K562 (cell line): ENCODE measurements around the gene C1orf56. TPM values are rescaled to one million over a fixed set of nuclear protein-coding genes. Genes with fewer than 3 reads are reported as not detected.

ENCODE experiments used
- ATF2 ChIP-seq: sonication (generic); formaldehyde crosslinking; IDR thresholded peaks from 2 replicates; pipeline ENCODE4 v1.8.1; 2022; ENCODE audit warnings: missing genetic modification reagents
- JUNB ChIP-seq: fragments of 450-650 bp; formaldehyde crosslinking; conservative IDR thresholded peaks from 2 replicates; pipeline ENCODE4 v1.4.0; 2020; ENCODE audit warnings: mild to moderate bottlenecking
- REST ChIP-seq, 2 experiments: fragments of 450-650 bp; formaldehyde crosslinking in 1 of 2; IDR thresholded peaks; 2 replicates each; pipeline versions ENCODE4 v1.4.0 to v1.6.1; 2014 to 2020; ENCODE audit warnings: mild to moderate bottlenecking in 2 of 2, borderline replicate concordance in 1 of 2, low read depth in 1 of 2
- TRIM28 ChIP-seq: fragments of 450-650 bp; IDR thresholded peaks from 2 replicates; pipeline ENCODE4 v1.6.1; 2017
- polyA plus RNA-seq, 8 experiments: library from polyadenylated mRNA; depleted of rRNA in 4 of 8; stranded (reverse) in 5 of 8; unstranded in 3 of 8; fragments of >200 nt; fragmentation: Nextera tagmentation in 2 of 8; fragmentation: Illumina TruSeq in 1 of 8; extraction: Ambion mirVana in 2 of 8; extraction: Trizol in 1 of 8; gene quantifications; 2 replicates each; pipeline versions ENCODE4 v1.2.1 to v1.2.3, GENCODE V29; 2011 to 2014; ENCODE audit warnings: inconsistent platforms in 1 of 8, missing spikeins in 1 of 8
- total RNA-seq, 7 experiments: library from RNA; depleted of rRNA in 6 of 7; stranded (reverse); fragments of >200 nt in 6 of 7; fragmentation: Illumina TruSeq in 2 of 7; extraction: Trizol in 2 of 7; gene quantifications; 2 replicates each; pipeline versions ENCODE4 v1.2.1 to v1.2.3, GENCODE V29; 2011 to 2021; ENCODE audit warnings: low replicate concordance in 1 of 7
- TF ChIP-seq, protein P1 (sequence below): fragments of 250-450 bp; sonication (Bioruptor Pico); IDR thresholded peaks from 2 replicates; pipeline ENCODE4 v1.6.1; 2021; ENCODE audit warnings: mild to moderate bottlenecking
- TF ChIP-seq, protein P2 (sequence below): sonication (generic); formaldehyde crosslinking; IDR thresholded peaks from 2 replicates; pipeline ENCODE4 v1.8.0; 2022; ENCODE audit warnings: mild to moderate bottlenecking, missing genetic modification reagents

The C1orf56 gene
- total and polyA plus RNA-seq, 9 of the 15 experiments (the other 6 are each of a cell fraction or from before 2014, with no cell fraction given): 0.18 to 15.7 (median 1.1) TPM

GRCh38 chr1:151008244-151009205 lies 39.0 kb upstream of the C1orf56 start, which contains the start of gene PRUNE1 (continued):
- TF ChIP-seq REST (IDR thresholded peaks at IDR 0.05; ENCODE audit: borderline replicate concordance): no peak
- TF ChIP-seq REST (CRISPR knock-in tag; IDR thresholded peaks at IDR 0.05; ENCODE audit: low read depth): peak; percentile 56; the same call in 1 of the 2 replicates
- TF ChIP-seq, protein P1, sequence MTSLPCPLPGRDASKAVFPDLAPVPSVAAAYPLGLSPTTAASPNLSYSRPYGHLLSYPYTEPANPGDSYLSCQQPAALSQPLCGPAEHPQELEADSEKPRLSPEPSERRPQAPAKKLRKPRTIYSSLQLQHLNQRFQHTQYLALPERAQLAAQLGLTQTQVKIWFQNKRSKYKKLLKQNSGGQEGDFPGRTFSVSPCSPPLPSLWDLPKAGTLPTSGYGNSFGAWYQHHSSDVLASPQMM (CRISPR knock-in tag): no peak
- peak; percentile 55; the same call in 1 of the 2 replicates for TF ChIP-seq TRIM28
- TF ChIP-seq, protein P2, sequence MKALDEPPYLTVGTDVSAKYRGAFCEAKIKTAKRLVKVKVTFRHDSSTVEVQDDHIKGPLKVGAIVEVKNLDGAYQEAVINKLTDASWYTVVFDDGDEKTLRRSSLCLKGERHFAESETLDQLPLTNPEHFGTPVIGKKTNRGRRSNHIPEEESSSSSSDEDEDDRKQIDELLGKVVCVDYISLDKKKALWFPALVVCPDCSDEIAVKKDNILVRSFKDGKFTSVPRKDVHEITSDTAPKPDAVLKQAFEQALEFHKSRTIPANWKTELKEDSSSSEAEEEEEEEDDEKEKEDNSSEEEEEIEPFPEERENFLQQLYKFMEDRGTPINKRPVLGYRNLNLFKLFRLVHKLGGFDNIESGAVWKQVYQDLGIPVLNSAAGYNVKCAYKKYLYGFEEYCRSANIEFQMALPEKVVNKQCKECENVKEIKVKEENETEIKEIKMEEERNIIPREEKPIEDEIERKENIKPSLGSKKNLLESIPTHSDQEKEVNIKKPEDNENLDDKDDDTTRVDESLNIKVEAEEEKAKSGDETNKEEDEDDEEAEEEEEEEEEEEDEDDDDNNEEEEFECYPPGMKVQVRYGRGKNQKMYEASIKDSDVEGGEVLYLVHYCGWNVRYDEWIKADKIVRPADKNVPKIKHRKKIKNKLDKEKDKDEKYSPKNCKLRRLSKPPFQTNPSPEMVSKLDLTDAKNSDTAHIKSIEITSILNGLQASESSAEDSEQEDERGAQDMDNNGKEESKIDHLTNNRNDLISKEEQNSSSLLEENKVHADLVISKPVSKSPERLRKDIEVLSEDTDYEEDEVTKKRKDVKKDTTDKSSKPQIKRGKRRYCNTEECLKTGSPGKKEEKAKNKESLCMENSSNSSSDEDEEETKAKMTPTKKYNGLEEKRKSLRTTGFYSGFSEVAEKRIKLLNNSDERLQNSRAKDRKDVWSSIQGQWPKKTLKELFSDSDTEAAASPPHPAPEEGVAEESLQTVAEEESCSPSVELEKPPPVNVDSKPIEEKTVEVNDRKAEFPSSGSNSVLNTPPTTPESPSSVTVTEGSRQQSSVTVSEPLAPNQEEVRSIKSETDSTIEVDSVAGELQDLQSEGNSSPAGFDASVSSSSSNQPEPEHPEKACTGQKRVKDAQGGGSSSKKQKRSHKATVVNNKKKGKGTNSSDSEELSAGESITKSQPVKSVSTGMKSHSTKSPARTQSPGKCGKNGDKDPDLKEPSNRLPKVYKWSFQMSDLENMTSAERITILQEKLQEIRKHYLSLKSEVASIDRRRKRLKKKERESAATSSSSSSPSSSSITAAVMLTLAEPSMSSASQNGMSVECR: peak; percentile 55; the same call in 1 of the 2 replicates
- TF ChIP-seq ATF2 (CRISPR knock-in tag): no peak
- no peak for TF ChIP-seq JUNB (CRISPR knock-in tag)
